GM12878 (cell line): Measurements from ENCODE around the gene TEX55. TPM values are rescaled to one million over a fixed set of nuclear protein-coding genes. Genes with fewer than 3 reads are reported as not detected.
"Not testable (repeated sequence)": the region's sequence is repeated elsewhere in the genome, so short reads cannot be mapped to it uniquely, and the experiment has no call there.

Source experiments
- ATAC-seq: fragments of 200-7000 bp; cut with Tn5 transposase; 3 replicates; pipeline ENCODE4 v1.9.1; 2020; ENCODE audit warnings: mild to moderate bottlenecking, moderate library complexity
- BruUV-seq: library from RNA; stranded (reverse); fragments of 400-500 nt; replicated peaks from 2 replicates; lab custom pipeline; 2021; lab: Mats Ljungman, UMichigan
- CTCF ChIA-PET: fragments of 300-600 bp; sonication (Branson Sonifier 250); formaldehyde crosslinking; extraction: SDS; loops from one replicate; lab custom pipeline; 2021; ENCODE audit warnings: inconsistent platforms; lab: Yijun Ruan, JAX
- POLR2A ChIA-PET: fragments of 350-600 bp; formaldehyde crosslinking; extraction: SDS; loops from one replicate; lab custom pipeline; 2021; ENCODE audit warnings: inconsistent platforms; lab: Charles Lee
- RAD21 ChIA-PET: fragments of 300-600 bp; sonication (Branson Sonifier 250); formaldehyde crosslinking; loops from one replicate; lab custom pipeline; 2023; ENCODE audit warnings: antibody characterized with exemption; ENCODE audit not compliant: unreplicated experiment; lab: Charles Lee
- SMC1A ChIA-PET: fragments of 300-600 bp; sonication (Branson Sonifier 250); formaldehyde crosslinking; loops from one replicate; lab custom pipeline; 2023; ENCODE audit not compliant: unreplicated experiment, uncharacterized antibody; lab: Charles Lee
- DNase-seq: peaks from one replicate; pipeline ENCODE4 v3.0.0-alpha.2; 2011; ENCODE audit warnings: low read depth, low spot score
- FAIRE-seq: peaks from 3 replicates; lab custom pipeline; 2011; peaks lifted over from hg19 to GRCh38; lab: Jason Lieb, UNC
- H2AFZ ChIP-seq: 2 replicates; pipeline ENCODE4 v1.6.0; 2011; ENCODE audit warnings: low read depth, low read length, control low read depth; ENCODE audit not compliant: control insufficient read depth
- H3K27ac ChIP-seq: 2 replicates; pipeline ENCODE4 v1.5.1; 2011; ENCODE audit warnings: control low read depth; ENCODE audit not compliant: control insufficient read depth, insufficient read depth
- H3K27me3 ChIP-seq, 2 experiments: replicated peaks in 1 of 2; 2 replicates each; pipeline versions ENCODE4 v1.6.0 to v1.6.1; 2011; ENCODE audit warnings: low read length in 1 of 2; ENCODE audit not compliant: control insufficient read depth in 2 of 2, insufficient read depth in 2 of 2
- H3K36me3 ChIP-seq, 2 experiments: 2 replicates each; pipeline ENCODE4 v1.5.1; 2011; ENCODE audit warnings: low read length in 1 of 2; ENCODE audit not compliant: control insufficient read depth in 2 of 2, insufficient read depth in 2 of 2
- H3K4me1 ChIP-seq: 2 replicates; pipeline ENCODE4 v1.6.1; 2011; ENCODE audit warnings: mild to moderate bottlenecking, low read length, moderate library complexity, mixed read lengths; ENCODE audit not compliant: control insufficient read depth, insufficient read depth
- H3K4me2 ChIP-seq: 2 replicates; pipeline ENCODE4 v1.6.0; 2011; ENCODE audit warnings: control low read depth; ENCODE audit not compliant: control insufficient read depth, insufficient read depth
- H3K4me3 ChIP-seq: fragments of 200-600 bp; sonication (generic); 2 replicates; pipeline ENCODE4 v1.5.1; 2016
- H3K79me2 ChIP-seq: 2 replicates; pipeline ENCODE4 v1.6.0; 2011; ENCODE audit warnings: low read length; ENCODE audit not compliant: control insufficient read depth, insufficient read depth
- H3K9ac ChIP-seq: 2 replicates; pipeline ENCODE4 v1.8.0; 2011; ENCODE audit warnings: low read length, control low read depth, mixed read lengths; ENCODE audit not compliant: control insufficient read depth, insufficient read depth
- H3K9me3 ChIP-seq: replicated peaks from 3 replicates; pipeline ENCODE4 v1.5.1; 2011; ENCODE audit warnings: mild to moderate bottlenecking, low read length; ENCODE audit not compliant: control insufficient read depth, insufficient read depth
- H4K20me1 ChIP-seq: 2 replicates; pipeline ENCODE4 v1.6.0; 2011; ENCODE audit not compliant: control insufficient read depth, insufficient read depth
- CUX1 ChIP-seq: IDR thresholded peaks from 2 replicates; pipeline ENCODE4 v1.6.1; 2012; ENCODE audit warnings: improper control_type of control experiment, low read depth, low read length; ENCODE audit not compliant: insufficient replicate concordance
- MYB ChIP-seq: fragments of 150-350 bp; IDR thresholded peaks from 2 replicates; pipeline ENCODE4 v1.6.1; 2014; ENCODE audit warnings: mild to moderate bottlenecking, low read depth, low read length, borderline replicate concordance
- WGBS: methylation state at CpG from one replicate; pipeline ENCODE4 v1.1.6; 2016; ENCODE audit warnings: low lambda C conversion rate; ENCODE audit not compliant: insufficient replicate concordance, insufficient coverage; ENCODE audit errors: missing lambda C conversion rate; 5-methylcytosine and 5-hydroxymethylcytosine counted together
- in situ Hi-C: fragments of 300-500 bp; cut with MboI; formaldehyde crosslinking; loops from 9 replicates; pipeline ENCODE4 v1.14.3; 2018; ENCODE audit warnings: mixed read lengths
- intact Hi-C: fragments of 100-400 bp; cut with micrococcal nuclease; formaldehyde crosslinking; loops from one replicate; pipeline ENCODE4 v1.14.2; 2022; ENCODE audit not compliant: unreplicated experiment
- polyA plus RNA-seq, 11 experiments: library from polyadenylated mRNA; depleted of rRNA in 4 of 11; unstranded in 6 of 11; stranded (reverse) in 5 of 11; fragments of >200 nt; fragmentation: Nextera tagmentation in 4 of 11; fragmentation: Illumina TruSeq in 1 of 11; extraction: Ambion mirVana in 4 of 11; extraction: Trizol in 1 of 11; gene quantifications; 1 replicate in 1 of 11; 2 replicates in 10 of 11; pipeline versions ENCODE4 v1.2.1 to v1.2.3, GENCODE V29; 2011 to 2016; ENCODE audit warnings: inconsistent platforms in 2 of 11, missing spikeins in 2 of 11, low read depth in 1 of 11
- total RNA-seq, 4 experiments: library from RNA; depleted of rRNA in 3 of 4; stranded (reverse); fragments of >200 nt in 3 of 4; fragmentation: Illumina TruSeq in 1 of 4; extraction: Trizol in 1 of 4; gene quantifications; 2 replicates each; pipeline versions ENCODE4 v1.2.1 to v1.2.3, GENCODE V29; 2013 to 2021

TEX55 gene
- total and polyA plus RNA-seq, 10 of the 15 experiments (the other 5 are each of a cell fraction or from before 2014, with no cell fraction given): not detected

GRCh38 chr3:119161240-119161639 lies 15.3 kb downstream of the TEX55 start (continued):
- TF ChIP-seq CUX1 (no peak), MYB (no peak)

GRCh38 chr3:119164745-119165144 lies 18.8 kb downstream of the TEX55 start:
- H3K9ac ChIP-seq, SMC1A ChIA-PET, BruUV-seq, H3K36me3 ChIP-seq, in situ Hi-C loops, H3K9me3 ChIP-seq, RAD21 ChIA-PET, H3K27ac ChIP-seq, ATAC-seq, CTCF ChIA-PET, H3K4me2 ChIP-seq, H2AFZ ChIP-seq, FAIRE-seq, intact Hi-C loops, H3K4me1 ChIP-seq, H3K4me3 ChIP-seq, H3K79me2 ChIP-seq, DNase-seq, H3K27me3 ChIP-seq, H4K20me1 ChIP-seq: not testable (repeated sequence)
- POLR2A ChIA-PET: interaction anchor here (0.7 kb wide), 1 partner anchor 62 kb away, joined by 3 read pairs; no protein-coding TSS in a partner anchor
- 38% methylated on average over 9 of the region's 9 CpGs for WGBS
